ENCODE results near the gene CYB561. TPM values are rescaled to one million over a fixed set of nuclear protein-coding genes. Genes with fewer than 3 reads are reported as not detected.

CYB561 gene
- total RNA-seq, 1 donor from 2014 or later, result 34.5 TPM

- H3K27ac Mint-ChIP-seq, result no peak overlapping the region
- H3K36me3 Mint-ChIP-seq, result no peaks in the 10 kb centered on the region
- TF ChIP-seq, protein P1, sequence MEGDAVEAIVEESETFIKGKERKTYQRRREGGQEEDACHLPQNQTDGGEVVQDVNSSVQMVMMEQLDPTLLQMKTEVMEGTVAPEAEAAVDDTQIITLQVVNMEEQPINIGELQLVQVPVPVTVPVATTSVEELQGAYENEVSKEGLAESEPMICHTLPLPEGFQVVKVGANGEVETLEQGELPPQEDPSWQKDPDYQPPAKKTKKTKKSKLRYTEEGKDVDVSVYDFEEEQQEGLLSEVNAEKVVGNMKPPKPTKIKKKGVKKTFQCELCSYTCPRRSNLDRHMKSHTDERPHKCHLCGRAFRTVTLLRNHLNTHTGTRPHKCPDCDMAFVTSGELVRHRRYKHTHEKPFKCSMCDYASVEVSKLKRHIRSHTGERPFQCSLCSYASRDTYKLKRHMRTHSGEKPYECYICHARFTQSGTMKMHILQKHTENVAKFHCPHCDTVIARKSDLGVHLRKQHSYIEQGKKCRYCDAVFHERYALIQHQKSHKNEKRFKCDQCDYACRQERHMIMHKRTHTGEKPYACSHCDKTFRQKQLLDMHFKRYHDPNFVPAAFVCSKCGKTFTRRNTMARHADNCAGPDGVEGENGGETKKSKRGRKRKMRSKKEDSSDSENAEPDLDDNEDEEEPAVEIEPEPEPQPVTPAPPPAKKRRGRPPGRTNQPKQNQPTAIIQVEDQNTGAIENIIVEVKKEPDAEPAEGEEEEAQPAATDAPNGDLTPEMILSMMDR (conservative IDR thresholded peaks at IDR 0.05), result no peak
- no peak for DNase-seq (ENCODE audit: extremely low spot score, unreplicated experiment)
- no peaks in the 10 kb centered on the region for H3K4me1 Mint-ChIP-seq (ENCODE audit: unreplicated experiment)
- H3K9me3 Mint-ChIP-seq, result no peaks in the 10 kb centered on the region
- peaks cover 19% of the 10 kb centered on the region for H3K27me3 Mint-ChIP-seq
- no peak overlapping the region for H3K4me3 Mint-ChIP-seq
These were observed 42.7 kb upstream of the CYB561 start for GRCh38 chr17:63488851-63489250.

- Mint-ChIP-seq H3K27me3 (peaks cover 20% of the 10 kb centered on the region), H3K36me3 (no peaks in the 10 kb centered on the region), H3K4me3 (no peak overlapping the region), H3K4me1 (ENCODE audit: unreplicated experiment) (no peaks in the 10 kb centered on the region), H3K27ac (no peak overlapping the region), H3K9me3 (no peaks in the 10 kb centered on the region)
- DNase-seq (ENCODE audit: extremely low spot score, unreplicated experiment), result no peak
- TF ChIP-seq, protein P1 (conservative IDR thresholded peaks at IDR 0.05), result no peak
These were observed 40.9 kb upstream of the CYB561 start for GRCh38 chr17:63487014-63487339.

- Mint-ChIP-seq H3K27me3 (peaks cover 20% of the 10 kb centered on the region), H3K27ac (no peak overlapping the region), H3K9me3 (no peaks in the 10 kb centered on the region), H3K4me1 (ENCODE audit: unreplicated experiment) (no peaks in the 10 kb centered on the region), H3K36me3 (no peaks in the 10 kb centered on the region), H3K4me3 (no peak overlapping the region)
- DNase-seq (ENCODE audit: extremely low spot score, unreplicated experiment), result no peak
- TF ChIP-seq, protein P1 (conservative IDR thresholded peaks at IDR 0.05), result no peak
These were observed 40.4 kb upstream of the CYB561 start for GRCh38 chr17:63486317-63487013.

DNA sequence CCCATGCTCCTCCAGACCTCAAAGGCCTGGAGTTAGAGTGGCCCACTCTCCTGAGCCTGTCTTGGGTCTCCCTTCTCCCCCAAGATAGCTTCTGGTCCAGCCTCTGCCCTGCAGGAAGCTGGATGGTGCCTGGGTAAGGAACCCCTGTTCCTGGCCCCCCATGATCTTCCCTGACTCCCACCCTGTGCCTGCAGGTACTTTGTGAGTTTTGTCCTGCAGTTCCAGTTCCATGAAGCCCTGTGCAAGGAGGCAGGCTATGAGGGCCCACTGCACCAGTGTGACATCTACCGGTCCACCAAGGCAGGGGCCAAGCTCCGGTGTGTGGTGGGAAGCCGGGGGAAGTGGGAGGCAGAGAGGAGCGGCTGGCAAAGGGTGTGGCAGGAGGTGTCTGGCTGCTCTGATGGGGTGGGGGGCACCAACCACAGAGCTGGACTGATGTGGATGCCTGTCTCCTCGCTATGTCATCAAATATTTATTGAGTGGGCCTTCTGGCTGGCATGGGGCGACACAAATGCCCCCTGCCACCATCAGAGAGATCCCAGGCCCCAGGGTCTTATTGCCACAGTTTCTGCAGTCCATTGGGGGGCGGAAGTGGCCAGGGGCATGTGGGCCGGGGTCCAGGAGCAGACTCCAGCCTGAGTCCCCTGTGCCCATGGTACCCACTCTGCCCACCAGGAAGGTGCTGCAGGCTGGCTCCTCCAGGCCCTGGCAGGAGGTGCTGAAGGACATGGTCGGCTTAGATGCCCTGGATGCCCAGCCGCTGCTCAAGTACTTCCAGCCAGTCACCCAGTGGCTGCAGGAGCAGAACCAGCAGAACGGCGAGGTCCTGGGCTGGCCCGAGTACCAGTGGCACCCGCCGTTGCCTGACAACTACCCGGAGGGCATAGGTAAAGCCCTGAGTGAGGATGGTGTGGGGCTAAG lies 37.8 kb upstream of the CYB561 start:
- H3K36me3 Mint-ChIP-seq, result no peaks in the 10 kb centered on the region
- H3K4me1 Mint-ChIP-seq (ENCODE audit: unreplicated experiment), result no peaks in the 10 kb centered on the region
- no peak overlapping the region for H3K27ac Mint-ChIP-seq
- H3K4me3 Mint-ChIP-seq, result no peak overlapping the region
- no peaks in the 10 kb centered on the region for H3K9me3 Mint-ChIP-seq
- peaks cover 14% of the 10 kb centered on the region for H3K27me3 Mint-ChIP-seq
- no peak for DNase-seq (ENCODE audit: extremely low spot score, unreplicated experiment)
- TF ChIP-seq, protein P1 (conservative IDR thresholded peaks at IDR 0.05), result no peak

- DNase-seq (ENCODE audit: extremely low spot score, unreplicated experiment), result no peak
- Mint-ChIP-seq H3K27me3 (peaks cover 21% of the 10 kb centered on the region), H3K4me3 (no peak overlapping the region), H3K4me1 (ENCODE audit: unreplicated experiment) (no peaks in the 10 kb centered on the region), H3K27ac (no peak overlapping the region), H3K9me3 (no peaks in the 10 kb centered on the region), H3K36me3 (no peaks in the 10 kb centered on the region)
- TF ChIP-seq, protein P1 (conservative IDR thresholded peaks at IDR 0.05), result no peak
These were observed 36.9 kb upstream of the CYB561 start for GRCh38 chr17:63483038-63483437.

Measured in type B pancreatic cell (in vitro differentiated cells).